ENCODE results near the gene NRG2. TPM values are rescaled to one million over a fixed set of nuclear protein-coding genes. Genes with fewer than 3 reads are reported as not detected.

NRG2 gene
- total RNA-seq, 1 experiment from 2014 or later, result 0.91 TPM

GRCh38 chr5:139897342-139897741 lies 145.8 kb downstream of the NRG2 start:
- H3K4me2 ChIP-seq (ENCODE audit: low read length), result no peak overlapping the region
- ATAC-seq (no peak), DNase-seq (ENCODE audit: low read depth, low spot score) (no peak)
- no peaks in the 10 kb centered on the region for H3K9me3 ChIP-seq (ENCODE audit: control insufficient read depth in 1 of 2, insufficient read depth in 1 of 2, low read depth in 1 of 2, low read length in 2 of 2)
- no peak overlapping the region for H3K27ac ChIP-seq (ENCODE audit: low read depth, low read length)
- no peak overlapping the region for H3K9ac ChIP-seq (ENCODE audit: low read length)
- no peak for TF ChIP-seq SP1 (IDR thresholded peaks at IDR 0.05; ENCODE audit: low read depth)
- no peak for TF ChIP-seq ATF3 (IDR thresholded peaks at IDR 0.05)
- no peak for TF ChIP-seq REST (IDR thresholded peaks at IDR 0.05; ENCODE audit: low read depth)
- TF ChIP-seq EZH2 (IDR thresholded peaks at IDR 0.05), result no peak
- TF ChIP-seq ZBTB33 (IDR thresholded peaks at IDR 0.05; ENCODE audit: extremely low read depth, insufficient replicate concordance, low read length), result no peak
- no peak for TF ChIP-seq CTCF (IDR thresholded peaks at IDR 0.05 in 2 of 3, conservative IDR thresholded peaks at IDR 0.05 in 1 of 3; ENCODE audit: borderline replicate concordance in 1 of 3, insufficient read depth in 1 of 3, low read depth in 2 of 3, low read length in 2 of 3)
- no peak for TF ChIP-seq RAD21 (IDR thresholded peaks at IDR 0.05; ENCODE audit: low read depth)
- no peak for TF ChIP-seq SIN3A (IDR thresholded peaks at IDR 0.05; ENCODE audit: low read depth)
- TF ChIP-seq JUND (IDR thresholded peaks at IDR 0.05), result no peak
- no peak for TF ChIP-seq TCF7L2 (IDR thresholded peaks at IDR 0.05; ENCODE audit: borderline replicate concordance, extremely low read depth, insufficient read depth, insufficient read length)
- no peak for TF ChIP-seq ELF1 (IDR thresholded peaks at IDR 0.05; ENCODE audit: borderline replicate concordance, low read depth)
- TF ChIP-seq CEBPB (IDR thresholded peaks at IDR 0.05; ENCODE audit: low read depth), result no peak
- TF ChIP-seq SRF (IDR thresholded peaks at IDR 0.05; ENCODE audit: low read depth), result no peak
- TF ChIP-seq ZNF274 (IDR thresholded peaks at IDR 0.05; ENCODE audit: low read depth, low read length), result no peak
- no peak for TF ChIP-seq FOSL1 (IDR thresholded peaks at IDR 0.05; ENCODE audit: low read depth)
- no peak for TF ChIP-seq YY1 (IDR thresholded peaks at IDR 0.05; ENCODE audit: extremely low read depth, insufficient replicate concordance, low read depth, low read length)
- TF ChIP-seq MAX (IDR thresholded peaks at IDR 0.05), result no peak
- no peak for TF ChIP-seq EGR1 (IDR thresholded peaks at IDR 0.05; ENCODE audit: low read depth)
- CTCF ChIA-PET, result no interaction called here
- H3K79me2 ChIP-seq (ENCODE audit: insufficient read depth, low read length), result no peaks in the 10 kb centered on the region
- H3K4me1 ChIP-seq (ENCODE audit: control insufficient read depth in 1 of 2, insufficient read depth in 2 of 2, low read length in 2 of 2), result no peaks in the 10 kb centered on the region
- intact Hi-C loops (cut with micrococcal nuclease), result no loop called here
- RAD21 ChIA-PET (ENCODE audit: low non-redundant PET in 1 of 2, low total read pairs in 2 of 2, uncharacterized antibody in 2 of 2, unreplicated experiment in 2 of 2), result no interaction called here
- H2AFZ ChIP-seq (ENCODE audit: low read depth, low read length, poor library complexity, severe bottlenecking), result no peak overlapping the region
- BruUV-seq (replicated peaks), result no TSS peak
- POLR2A ChIA-PET, result no interaction called here
- H3K27me3 ChIP-seq (ENCODE audit: insufficient read depth, low read length), result peaks cover 20% of the 10 kb centered on the region
- no peak overlapping the region for H3K4me3 ChIP-seq (replicated peaks in 1 of 2; ENCODE audit: low read depth in 1 of 2, low read length in 2 of 2)
- no peaks in the 10 kb centered on the region for H3K9me2 ChIP-seq (ENCODE audit: insufficient read depth)
- no peaks in the 10 kb centered on the region for H3K36me3 ChIP-seq (ENCODE audit: control insufficient read depth in 1 of 2, insufficient read depth in 2 of 2, low read length in 2 of 2)
- H4K20me1 ChIP-seq (ENCODE audit: insufficient read depth), result no peaks in the 10 kb centered on the region
